Measurements from ENCODE around the gene SLC25A36. TPM values are rescaled to one million over a fixed set of nuclear protein-coding genes. Genes with fewer than 3 reads are reported as not detected.

SLC25A36 gene
- total and polyA plus RNA-seq, 2 donors (not counting 3 experiments of a cell fraction or from before 2014, with no cell fraction given) = 17.7 to 38.8 TPM

GRCh38 chr3:140948460-140949249 lies 7.0 kb downstream of the SLC25A36 start:
- Histone ChIP-seq H3K9me1 (replicated peaks; ENCODE audit: control insufficient read depth, extremely low read depth, insufficient read depth, low read length) (no peaks in the 10 kb centered on the region), H3K79me2 (ENCODE audit: control insufficient read depth, insufficient read depth, low read length) (peaks cover 85% of the 10 kb centered on the region), H2AFZ (ENCODE audit: low read depth, low read length) (no peak overlapping the region), H3K9ac (replicated peaks; ENCODE audit: extremely low read depth, insufficient read depth, low read length) (no peak overlapping the region), H3K4me3 (replicated peaks in 1 of 3; ENCODE audit: insufficient read depth in 1 of 3, low read depth in 1 of 3, low read length in 3 of 3) (no peak overlapping the region), H3K27ac (ENCODE audit: insufficient read depth, low read depth, low read length) (no peak overlapping the region), H4K20me1 (replicated peaks; ENCODE audit: control insufficient read depth, extremely low read depth, insufficient read depth, low read length) (no peaks in the 10 kb centered on the region), H3K4me2 (ENCODE audit: insufficient read depth, low read length) (no peak overlapping the region), H3K4me1 (ENCODE audit: control insufficient read depth, extremely low read depth, insufficient read depth, low read length) (no peaks in the 10 kb centered on the region), H3K27me3 (ENCODE audit: control insufficient read depth in 2 of 2, insufficient read depth in 2 of 2, low read length in 2 of 2) (no peaks in the 10 kb centered on the region), H3K36me3 (ENCODE audit: control insufficient read depth in 2 of 2, extremely low read depth in 1 of 2, insufficient read depth in 2 of 2, low read length in 2 of 2) (no peaks in the 10 kb centered on the region), H3K9me3 (replicated peaks; ENCODE audit: control insufficient read depth, insufficient read depth, low read length) (no peaks in the 10 kb centered on the region)
- ChIA-PET CTCF (no interaction called here), POLR2A (no interaction called here)
- intact Hi-C loops (cut with micrococcal nuclease) = no loop called here
- TF ChIP-seq POLR2A (IDR thresholded peaks at IDR 0.05; ENCODE audit: low read depth, low read length) = no peak
- no peak for TF ChIP-seq CTCF (IDR thresholded peaks at IDR 0.05; ENCODE audit: extremely low read depth in 1 of 2, insufficient read depth in 1 of 2, low read depth in 1 of 2, low read length in 2 of 2)
- no peak for TF ChIP-seq JUN (IDR thresholded peaks at IDR 0.05; ENCODE audit: borderline replicate concordance, insufficient read depth, insufficient read length, low read depth)
- TF ChIP-seq GATA2 (IDR thresholded peaks at IDR 0.05; ENCODE audit: insufficient read depth, insufficient read length, low read depth, low read length) = no peak
- no peak for TF ChIP-seq POLR2AphosphoS5 (IDR thresholded peaks at IDR 0.05; ENCODE audit: insufficient read depth, low read depth, low read length)
- no peak for TF ChIP-seq EZH2 (IDR thresholded peaks at IDR 0.05; ENCODE audit: borderline replicate concordance, low read depth, low read length, severe bottlenecking)
- no peak for TF ChIP-seq MYC (IDR thresholded peaks at IDR 0.05; ENCODE audit: low read depth, low read length)
- TF ChIP-seq, protein P1, sequence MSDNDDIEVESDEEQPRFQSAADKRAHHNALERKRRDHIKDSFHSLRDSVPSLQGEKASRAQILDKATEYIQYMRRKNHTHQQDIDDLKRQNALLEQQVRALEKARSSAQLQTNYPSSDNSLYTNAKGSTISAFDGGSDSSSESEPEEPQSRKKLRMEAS (IDR thresholded peaks at IDR 0.05; ENCODE audit: insufficient read depth, insufficient read length) = no peak
- TF ChIP-seq FOS (IDR thresholded peaks at IDR 0.05; ENCODE audit: borderline replicate concordance, insufficient read depth, low read length) = no peak
- dilution Hi-C loops (cut with MboI; ENCODE audit: extremely low pct_ligation_motif_present, low sequenced_read_pairs) = no loop called here
- DNase-seq (ENCODE audit: low read depth, low spot score) (no peak), FAIRE-seq (no peak)
- no TSS peak for BruUV-seq (replicated peaks)

All from endothelial cell of umbilical vein (primary cell).